ENCODE measurements around the gene FRY.

DNA sequence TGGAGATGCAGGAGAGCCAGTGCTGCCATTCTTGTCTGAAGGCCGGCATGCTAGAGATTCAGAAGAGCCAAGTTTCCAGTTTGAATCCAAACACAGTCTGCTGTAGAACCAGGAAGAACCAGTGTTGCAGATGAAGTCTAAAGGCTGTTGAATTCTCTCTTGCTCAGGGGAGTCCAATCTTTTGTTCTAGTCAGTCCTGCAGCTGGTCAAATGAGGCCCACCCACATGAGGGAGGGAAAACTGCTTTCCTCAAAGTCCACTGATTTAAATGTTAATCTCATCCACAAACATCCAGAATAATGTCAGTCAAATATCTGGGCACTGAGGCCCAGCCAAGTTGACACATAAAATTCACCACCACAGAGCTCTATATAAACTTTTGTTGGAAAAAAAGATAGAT is 136.6 kb downstream of the FRY start:
- no peak for TF ChIP-seq POLR2A (IDR thresholded peaks at IDR 0.05)
- TF ChIP-seq, protein P1, sequence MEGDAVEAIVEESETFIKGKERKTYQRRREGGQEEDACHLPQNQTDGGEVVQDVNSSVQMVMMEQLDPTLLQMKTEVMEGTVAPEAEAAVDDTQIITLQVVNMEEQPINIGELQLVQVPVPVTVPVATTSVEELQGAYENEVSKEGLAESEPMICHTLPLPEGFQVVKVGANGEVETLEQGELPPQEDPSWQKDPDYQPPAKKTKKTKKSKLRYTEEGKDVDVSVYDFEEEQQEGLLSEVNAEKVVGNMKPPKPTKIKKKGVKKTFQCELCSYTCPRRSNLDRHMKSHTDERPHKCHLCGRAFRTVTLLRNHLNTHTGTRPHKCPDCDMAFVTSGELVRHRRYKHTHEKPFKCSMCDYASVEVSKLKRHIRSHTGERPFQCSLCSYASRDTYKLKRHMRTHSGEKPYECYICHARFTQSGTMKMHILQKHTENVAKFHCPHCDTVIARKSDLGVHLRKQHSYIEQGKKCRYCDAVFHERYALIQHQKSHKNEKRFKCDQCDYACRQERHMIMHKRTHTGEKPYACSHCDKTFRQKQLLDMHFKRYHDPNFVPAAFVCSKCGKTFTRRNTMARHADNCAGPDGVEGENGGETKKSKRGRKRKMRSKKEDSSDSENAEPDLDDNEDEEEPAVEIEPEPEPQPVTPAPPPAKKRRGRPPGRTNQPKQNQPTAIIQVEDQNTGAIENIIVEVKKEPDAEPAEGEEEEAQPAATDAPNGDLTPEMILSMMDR (IDR thresholded peaks at IDR 0.05) = no peak
